Activated CD4-positive, alpha-beta T cell treated with anti-CD3 and anti-CD28 coated beads, Interleukin-2, amount 10 ng/mL, durations not matched to agents 24 days and 14 days (primary cell): Measurements from ENCODE around the gene MGST3. TPM values are rescaled to one million over a fixed set of nuclear protein-coding genes. Genes with fewer than 3 reads are reported as not detected.
A peak's percentile ranks its signal among the peaks of the same experiment; 100 is the strongest.
"Not testable (repeated sequence)": the region's sequence is repeated elsewhere in the genome, so short reads cannot be mapped to it uniquely, and the experiment has no call there.

ENCODE experiments used
- DNase-seq: peaks from one replicate; pipeline ENCODE4 v3.0.0; 2022
- H3K27ac Mint-ChIP-seq: one replicate; pipeline ENCODE4 v1.8.0; 2022; ENCODE audit warnings: mild to moderate bottlenecking, mixed read lengths
- H3K27me3 Mint-ChIP-seq: one replicate; pipeline ENCODE4 v1.8.0; 2022; ENCODE audit warnings: mixed read lengths
- H3K36me3 Mint-ChIP-seq: one replicate; pipeline ENCODE4 v1.8.0; 2022; ENCODE audit warnings: low read depth, mild to moderate bottlenecking, mixed read lengths
- H3K4me1 Mint-ChIP-seq: one replicate; pipeline ENCODE4 v1.8.0; 2021; ENCODE audit warnings: mixed read lengths
- H3K4me3 Mint-ChIP-seq: one replicate; pipeline ENCODE4 v1.8.0; 2022; ENCODE audit warnings: mild to moderate bottlenecking, moderate library complexity, mixed read lengths
- H3K9me3 Mint-ChIP-seq: one replicate; pipeline ENCODE4 v1.8.0; 2021; ENCODE audit warnings: mixed read lengths
- intact Hi-C: fragments of 100-400 bp; cut with micrococcal nuclease; formaldehyde crosslinking; loops from one replicate; pipeline ENCODE4 v1.15.1; 2023
- total RNA-seq: library from RNA; stranded (reverse); gene quantifications from 2 replicates; pipeline ENCODE4 v1.2.3, GENCODE V29; 2022

Gene MGST3
- total RNA-seq, 1 donor from 2014 or later, result 25.7 TPM

DNA sequence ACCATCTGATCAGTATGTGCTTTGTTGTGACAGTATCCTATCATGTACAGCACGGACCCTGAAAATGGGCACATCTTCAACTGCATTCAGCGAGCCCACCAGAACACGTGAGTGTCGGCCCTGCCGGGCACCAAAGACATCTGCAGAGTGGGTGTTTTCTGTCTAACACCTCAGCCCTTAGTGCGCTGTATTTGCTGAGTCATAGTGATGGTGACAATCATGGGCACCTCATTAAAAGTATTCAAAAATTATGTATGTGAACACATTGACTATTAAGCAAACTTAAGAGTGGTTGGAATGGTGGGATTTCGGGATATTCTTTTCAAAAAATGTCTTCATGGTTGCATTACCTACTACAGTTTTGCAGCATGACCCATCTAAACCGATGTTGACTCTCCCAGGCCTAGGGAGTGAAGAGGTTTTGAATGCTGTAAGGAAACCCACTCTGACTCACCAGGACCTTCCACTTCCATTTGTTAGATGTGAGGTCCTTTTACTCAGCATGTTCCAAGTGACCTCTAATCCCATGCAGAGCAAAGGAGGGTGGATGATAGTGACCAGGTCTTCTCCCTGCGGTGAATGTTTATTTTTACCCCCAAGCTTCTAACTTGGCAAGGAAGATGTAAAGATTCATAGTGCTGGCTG, 20.1 kb downstream of the MGST3 start:
- intact Hi-C loops, result no loop called here
- no peak overlapping the region for H3K27ac Mint-ChIP-seq
- no peak for DNase-seq
- H3K36me3 Mint-ChIP-seq, result peaks cover 22% of the 10 kb centered on the region
- no peaks in the 10 kb centered on the region for H3K27me3 Mint-ChIP-seq
- H3K4me1 Mint-ChIP-seq, result peaks cover 10% of the 10 kb centered on the region
- H3K4me3 Mint-ChIP-seq, result no peak overlapping the region
- H3K9me3 Mint-ChIP-seq, result no peaks in the 10 kb centered on the region

- H3K9me3 Mint-ChIP-seq, H3K4me1 Mint-ChIP-seq, H3K4me3 Mint-ChIP-seq, H3K27ac Mint-ChIP-seq, intact Hi-C loops, DNase-seq, H3K27me3 Mint-ChIP-seq: not testable (repeated sequence)
- peaks cover 48% of the 10 kb centered on the region for H3K36me3 Mint-ChIP-seq
Observed at GRCh38 chr1:165658766-165659580, 27.9 kb downstream of the MGST3 start.

- Mint-ChIP-seq H3K9me3 (no peaks in the 10 kb centered on the region), H3K36me3 (peaks cover 50% of the 10 kb centered on the region), H3K27ac (no peak overlapping the region), H3K4me1 (no peaks in the 10 kb centered on the region), H3K27me3 (no peaks in the 10 kb centered on the region), H3K4me3 (no peak overlapping the region)
- no peak for DNase-seq
- intact Hi-C loops, result no loop called here
Observed at GRCh38 chr1:165659581-165659895, 28.5 kb downstream of the MGST3 start.

DNA sequence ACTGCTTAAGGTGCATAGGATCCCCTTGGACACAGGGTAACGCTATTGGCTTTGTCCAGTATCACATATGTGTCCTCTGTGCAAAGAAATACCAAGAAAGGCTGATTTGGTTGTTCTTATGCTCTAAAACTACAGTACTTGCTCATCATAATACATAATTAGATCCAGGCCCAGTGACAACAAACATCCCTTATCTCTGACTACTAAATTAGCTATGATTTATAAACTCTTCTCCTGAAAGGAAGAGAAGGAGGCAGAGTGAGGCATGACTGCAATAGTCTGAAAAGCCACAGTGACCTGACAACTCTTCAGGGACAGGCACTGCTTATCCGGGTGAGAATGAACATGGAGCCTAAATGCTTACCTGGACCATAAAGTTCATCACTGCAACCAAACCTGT, 30.7 kb downstream of the MGST3 start:
- intact Hi-C loops, result no loop called here
- H3K4me3 Mint-ChIP-seq, result no peak overlapping the region
- H3K9me3 Mint-ChIP-seq, result no peaks in the 10 kb centered on the region
- no peak overlapping the region for H3K27ac Mint-ChIP-seq
- H3K36me3 Mint-ChIP-seq, result peaks cover 59% of the 10 kb centered on the region
- no peaks in the 10 kb centered on the region for H3K27me3 Mint-ChIP-seq
- no peak for DNase-seq
- peaks cover 7% of the 10 kb centered on the region for H3K4me1 Mint-ChIP-seq

GRCh38 chr1:165662186-165662585, 31.2 kb downstream of the MGST3 start:
- H3K4me1 Mint-ChIP-seq, result peaks cover 7% of the 10 kb centered on the region
- H3K36me3 Mint-ChIP-seq, result peaks cover 62% of the 10 kb centered on the region
- no peak overlapping the region for H3K4me3 Mint-ChIP-seq
- H3K27me3 Mint-ChIP-seq, result no peaks in the 10 kb centered on the region
- no peaks in the 10 kb centered on the region for H3K9me3 Mint-ChIP-seq
- no peak for DNase-seq
- intact Hi-C loops, result no loop called here
- H3K27ac Mint-ChIP-seq, result no peak overlapping the region

DNA sequence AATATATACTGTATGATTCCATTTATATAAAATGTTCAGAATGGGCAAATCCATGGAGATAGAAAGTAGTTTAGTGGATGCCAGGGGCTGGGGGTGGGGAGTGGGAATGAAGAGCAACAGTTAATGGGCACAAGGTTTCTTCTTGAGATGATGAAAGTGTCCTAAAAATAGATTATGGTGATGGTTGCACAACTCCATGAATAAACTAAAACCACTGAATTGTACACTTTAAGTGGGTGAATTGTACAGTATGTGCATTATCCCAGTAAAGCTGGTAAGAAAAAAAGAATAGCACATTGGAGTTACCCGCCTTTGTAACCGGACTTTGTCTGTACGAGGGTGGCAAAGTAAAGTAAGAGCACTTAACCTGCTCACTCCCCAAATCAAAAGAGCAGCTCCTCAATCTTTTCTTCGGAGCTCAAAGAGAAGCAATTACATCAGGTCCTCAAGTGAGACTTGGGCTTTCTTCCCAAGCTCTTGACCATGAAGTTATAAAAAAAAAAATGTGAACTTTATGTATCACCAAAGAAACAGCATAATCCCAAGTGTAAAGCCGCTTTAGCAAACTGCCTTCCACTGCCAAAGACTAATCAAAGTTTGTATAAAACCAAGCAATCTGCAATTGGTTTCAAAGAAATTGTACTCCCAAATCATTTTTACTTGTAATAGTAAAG, 35.3 kb downstream of the MGST3 start:
- Mint-ChIP-seq H3K4me3 (no peak overlapping the region), H3K4me1 (peaks cover 7% of the 10 kb centered on the region), H3K27me3 (no peaks in the 10 kb centered on the region), H3K27ac (no peak overlapping the region), H3K36me3 (peaks cover 78% of the 10 kb centered on the region), H3K9me3 (no peaks in the 10 kb centered on the region)
- no peak for DNase-seq
- intact Hi-C loops, result no loop called here

- Mint-ChIP-seq H3K36me3 (peaks cover 76% of the 10 kb centered on the region), H3K27ac (no peak overlapping the region), H3K27me3 (no peaks in the 10 kb centered on the region), H3K4me1 (peaks cover 7% of the 10 kb centered on the region), H3K9me3 (no peaks in the 10 kb centered on the region), H3K4me3 (no peak overlapping the region)
- intact Hi-C loops, result no loop called here
- DNase-seq, result no peak
Observed at GRCh38 chr1:165668184-165668583, 37.1 kb downstream of the MGST3 start.

DNA sequence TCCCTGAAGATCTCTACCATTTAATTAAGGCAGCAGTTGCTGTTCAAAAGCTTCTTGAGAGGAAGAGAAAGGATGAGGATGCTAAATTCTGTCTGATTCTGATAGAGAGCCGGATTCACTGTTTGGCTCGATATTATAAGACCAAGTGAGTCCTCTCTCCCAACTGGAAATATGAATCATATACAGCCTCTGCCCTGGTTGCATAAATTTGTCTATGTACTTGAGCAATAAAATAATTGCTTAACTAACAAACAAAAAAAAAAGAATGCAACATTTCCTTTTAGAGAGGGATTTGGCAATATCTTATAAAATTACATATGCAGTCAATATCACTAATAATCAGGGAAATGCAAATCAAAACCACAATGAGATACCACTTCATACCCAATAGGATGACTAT, 40.5 kb downstream of the MGST3 start:
- no peak overlapping the region for H3K27ac Mint-ChIP-seq
- peaks cover 6% of the 10 kb centered on the region for H3K4me1 Mint-ChIP-seq
- no peak overlapping the region for H3K4me3 Mint-ChIP-seq
- H3K36me3 Mint-ChIP-seq, result peaks cover 68% of the 10 kb centered on the region
- no peaks in the 10 kb centered on the region for H3K9me3 Mint-ChIP-seq
- no peak for DNase-seq
- H3K27me3 Mint-ChIP-seq, result no peaks in the 10 kb centered on the region
- intact Hi-C loops, result no loop called here

- Mint-ChIP-seq H3K27ac (no peak overlapping the region), H3K27me3 (no peaks in the 10 kb centered on the region), H3K36me3 (peaks cover 67% of the 10 kb centered on the region), H3K9me3 (no peaks in the 10 kb centered on the region), H3K4me1 (peaks cover 19% of the 10 kb centered on the region), H3K4me3 (no peak overlapping the region)
- intact Hi-C loops, result no loop called here
- no peak for DNase-seq
Observed at GRCh38 chr1:165674599-165674998, 43.6 kb downstream of the MGST3 start.

- DNase-seq, result no peak
- Mint-ChIP-seq H3K27ac (no peak overlapping the region), H3K36me3 (peaks cover 68% of the 10 kb centered on the region), H3K9me3 (no peaks in the 10 kb centered on the region), H3K27me3 (no peaks in the 10 kb centered on the region), H3K4me3 (no peak overlapping the region), H3K4me1 (peaks cover 21% of the 10 kb centered on the region)
- intact Hi-C loops, result loop anchor here (5.0 kb wide), 1 partner anchor 33 kb away; no protein-coding TSS in a partner anchor
Observed at GRCh38 chr1:165675794-165676193, 44.8 kb downstream of the MGST3 start.

GRCh38 chr1:165678509-165678908, 47.5 kb downstream of the MGST3 start:
- no peak for DNase-seq
- Mint-ChIP-seq H3K27ac (peak overlapping the region; percentile 56), H3K4me3 (peak overlapping the region; percentile 21), H3K9me3 (no peaks in the 10 kb centered on the region), H3K4me1 (peaks cover 21% of the 10 kb centered on the region), H3K36me3 (peaks cover 69% of the 10 kb centered on the region), H3K27me3 (no peaks in the 10 kb centered on the region)
- intact Hi-C loops, result loop anchor here (5.0 kb wide), 1 partner anchor 36 kb away; no protein-coding TSS in a partner anchor

DNA sequence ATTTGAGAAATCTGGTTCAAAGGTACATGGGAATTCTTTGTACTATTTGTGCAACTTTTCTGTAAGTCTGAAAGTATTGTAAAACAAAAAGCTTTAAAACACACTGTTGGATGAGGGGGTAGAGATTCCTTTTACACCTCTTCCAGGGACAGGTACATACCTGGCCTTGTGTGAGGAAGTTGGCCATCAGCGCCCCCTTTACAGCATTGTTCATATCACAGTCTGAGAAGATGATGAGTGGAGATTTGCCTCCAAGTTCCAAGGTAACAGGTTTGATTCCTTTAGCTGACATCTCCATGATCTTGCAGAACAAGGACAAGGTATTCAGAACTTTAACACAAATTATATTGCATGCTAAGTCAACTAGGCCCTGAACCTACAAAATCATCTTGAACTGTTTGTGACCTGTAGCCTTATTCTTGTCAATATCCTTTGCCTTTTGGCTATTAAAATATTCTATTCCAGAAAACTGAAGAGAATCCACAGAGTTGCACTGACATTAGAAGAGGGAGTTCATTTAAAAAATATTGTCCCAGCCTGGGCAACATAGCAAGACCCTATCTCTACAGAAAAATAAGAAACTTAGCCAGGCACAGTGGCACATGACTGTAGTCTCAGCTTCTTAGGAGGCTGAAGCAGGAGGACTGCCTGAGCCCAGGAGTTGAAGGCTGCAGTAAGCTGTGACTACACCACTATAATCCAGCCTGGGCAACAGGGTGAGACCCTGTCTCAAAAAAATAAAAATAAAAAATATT, 48.4 kb downstream of the MGST3 start:
- intact Hi-C loops, result loop anchor here (5.0 kb wide), 1 partner anchor 37 kb away; no protein-coding TSS in a partner anchor
- peaks cover 70% of the 10 kb centered on the region for H3K36me3 Mint-ChIP-seq
- H3K9me3 Mint-ChIP-seq, result no peaks in the 10 kb centered on the region
- DNase-seq, result no peak
- H3K4me1 Mint-ChIP-seq, result peaks cover 25% of the 10 kb centered on the region
- H3K27ac Mint-ChIP-seq, result no peak overlapping the region
- H3K27me3 Mint-ChIP-seq, result no peaks in the 10 kb centered on the region
- H3K4me3 Mint-ChIP-seq, result no peak overlapping the region

GRCh38 chr1:165680303-165680702, 49.3 kb downstream of the MGST3 start:
- Mint-ChIP-seq H3K36me3 (peaks cover 71% of the 10 kb centered on the region), H3K27me3 (no peaks in the 10 kb centered on the region), H3K4me1 (peaks cover 27% of the 10 kb centered on the region), H3K4me3 (no peak overlapping the region), H3K9me3 (no peaks in the 10 kb centered on the region), H3K27ac (no peak overlapping the region)
- intact Hi-C loops, result no loop called here
- no peak for DNase-seq
